ENCODE data around the gene RCN2.
"Not testable (repeated sequence)": the region's sequence is repeated elsewhere in the genome, so short reads cannot be mapped to it uniquely, and the experiment has no call there.

The RCN2 gene

DNA sequence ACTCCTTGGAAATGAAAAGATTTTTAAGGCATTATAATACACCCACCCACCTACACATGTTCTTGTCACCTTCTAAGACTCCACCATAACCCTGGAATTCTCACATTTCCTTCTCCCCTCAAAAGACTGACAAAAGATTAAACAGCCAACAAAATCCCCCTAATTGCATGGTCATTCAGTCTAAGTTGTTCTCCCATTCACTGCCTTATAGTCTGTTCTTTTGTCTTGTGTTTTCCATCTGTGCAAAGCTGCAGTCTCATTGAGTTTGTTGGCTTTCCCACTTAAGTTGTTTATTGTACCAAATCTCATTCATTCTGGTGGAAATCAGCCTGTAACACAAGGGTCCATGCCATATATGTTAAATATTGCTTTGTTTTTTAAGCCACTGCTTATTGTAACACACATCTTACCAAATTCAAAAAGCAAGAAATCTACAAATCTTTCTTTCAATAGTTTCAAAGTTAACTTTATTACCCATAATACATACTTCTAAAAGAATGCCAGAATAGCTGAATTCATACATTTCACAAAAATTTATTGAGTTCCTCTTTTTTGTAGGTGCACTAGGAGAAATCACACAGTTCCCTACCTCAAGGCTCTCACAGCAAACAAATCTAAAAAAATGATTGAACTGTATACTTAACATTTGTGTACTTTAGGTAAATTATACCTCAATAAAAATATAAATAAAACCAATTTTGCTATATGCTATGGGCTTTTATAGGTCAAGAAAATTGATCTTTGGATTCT is 2.4 kb upstream of the RCN2 start:
- no peak overlapping the region for H3K4me3 ChIP-seq (ENCODE audit: low read depth, low read length)
- no peak for DNase-seq (ENCODE audit: low read depth)

DNA sequence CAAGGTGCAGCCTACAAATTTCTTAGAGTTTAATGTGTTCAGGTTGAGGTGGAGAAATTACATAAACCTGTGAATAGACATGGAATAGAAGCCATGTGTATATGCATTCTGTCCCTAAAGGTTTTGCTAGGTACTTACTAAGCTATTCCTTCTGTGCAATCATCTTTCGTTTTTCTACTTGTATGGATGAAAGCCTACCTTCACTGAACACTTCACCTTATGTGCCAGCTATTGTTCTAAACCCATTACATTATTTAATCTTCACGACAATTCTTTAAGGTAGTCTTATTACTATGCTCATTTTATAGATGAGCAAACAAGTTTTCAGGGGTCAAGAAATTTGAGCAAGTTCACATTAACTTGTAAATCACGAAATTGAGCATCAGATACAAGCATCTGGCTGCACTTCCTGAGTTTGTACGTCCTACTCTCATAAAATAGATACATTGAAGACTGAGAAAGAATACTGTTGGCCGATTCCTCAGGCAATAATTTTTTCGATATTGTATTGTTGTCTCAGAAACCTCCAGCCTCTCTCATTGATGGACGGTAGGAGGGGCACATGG is 635 bp upstream of the RCN2 start:
- peak overlapping the region; percentile 86 for H3K4me3 ChIP-seq (ENCODE audit: low read depth, low read length)
- DNase-seq (ENCODE audit: low read depth), result no peak

DNA sequence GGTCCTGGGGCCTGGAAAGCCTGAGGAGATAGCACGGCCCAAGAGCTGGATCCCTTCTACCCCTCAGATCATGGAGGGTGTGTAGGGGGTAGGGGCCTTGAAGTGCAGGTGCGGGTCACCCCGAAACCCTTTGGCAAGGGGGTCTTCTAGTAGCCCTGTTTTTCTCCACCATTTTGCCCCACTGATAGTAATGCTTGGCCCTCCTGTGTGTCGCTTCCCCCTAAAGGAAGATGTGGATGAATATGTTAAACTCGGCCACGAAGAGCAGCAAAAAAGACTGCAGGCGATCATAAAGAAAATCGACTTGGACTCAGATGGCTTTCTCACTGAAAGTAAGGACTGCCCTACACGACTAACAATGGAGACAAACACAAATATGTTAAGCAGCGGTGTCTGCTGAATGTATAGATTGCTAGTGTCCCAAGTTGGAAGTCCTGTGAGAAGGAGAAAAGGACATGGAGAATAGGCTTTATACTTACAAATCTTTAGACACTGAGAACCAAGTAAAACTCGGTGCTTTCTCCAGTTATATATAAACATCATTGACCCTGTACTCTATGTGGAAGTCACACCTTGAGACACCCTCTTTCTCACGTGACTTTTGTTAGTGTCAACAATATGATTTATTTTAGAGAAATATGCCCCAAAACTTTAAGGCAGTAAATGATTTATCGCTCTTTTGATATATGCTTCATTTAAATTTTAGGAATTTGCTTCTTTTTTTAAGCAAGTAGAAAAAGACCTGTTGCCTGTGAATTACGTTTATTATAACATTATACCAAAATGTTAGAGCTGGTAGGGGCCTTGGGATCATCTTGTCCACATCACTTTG is 802 bp downstream of the RCN2 start:
- DNase-seq (ENCODE audit: low read depth), result no peak
- H3K4me3 ChIP-seq (ENCODE audit: low read depth, low read length), result peak overlapping the region; percentile 86

DNA sequence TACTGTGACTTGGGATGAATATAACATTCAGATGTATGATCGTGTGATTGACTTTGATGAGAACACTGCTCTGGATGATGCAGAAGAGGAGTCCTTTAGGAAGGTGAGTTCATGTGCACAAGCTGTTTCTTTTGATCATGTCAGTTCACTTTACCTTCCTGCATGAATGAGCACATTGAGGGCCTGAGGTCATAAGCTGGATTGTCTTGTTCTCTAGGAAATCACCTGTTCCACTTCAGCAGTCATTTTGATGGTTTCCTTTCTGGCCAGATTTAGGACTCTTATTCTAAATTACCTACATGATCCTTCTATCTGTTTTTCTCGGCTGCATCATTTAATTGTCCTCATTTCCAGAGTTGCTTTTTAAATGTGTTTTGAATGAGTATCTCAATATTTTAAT is 4.1 kb downstream of the RCN2 start:
- no peak overlapping the region for H3K4me3 ChIP-seq (ENCODE audit: low read depth, low read length)
- no peak for DNase-seq (ENCODE audit: low read depth)

DNA sequence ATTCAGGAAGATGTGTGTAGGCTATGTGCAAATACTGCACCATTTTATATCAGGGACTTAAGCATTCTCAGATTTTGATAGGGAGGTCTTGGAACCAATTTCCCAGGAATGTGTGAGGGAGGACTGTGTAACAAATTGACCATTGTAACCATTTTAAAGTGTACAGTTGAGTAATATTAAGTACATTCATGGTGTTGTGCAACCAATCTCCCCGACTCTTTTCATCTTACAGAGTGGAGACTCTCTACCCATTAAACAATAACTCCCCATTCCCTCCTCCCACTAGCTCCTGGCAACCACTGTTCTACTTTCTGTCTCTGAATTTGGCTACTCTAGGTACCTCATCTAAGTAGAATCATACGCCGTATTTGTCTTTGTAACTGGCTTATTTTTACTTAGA is 5.1 kb downstream of the RCN2 start:
- H3K4me3 ChIP-seq (ENCODE audit: low read depth, low read length), result no peak overlapping the region
- DNase-seq (ENCODE audit: low read depth), result no peak

DNA sequence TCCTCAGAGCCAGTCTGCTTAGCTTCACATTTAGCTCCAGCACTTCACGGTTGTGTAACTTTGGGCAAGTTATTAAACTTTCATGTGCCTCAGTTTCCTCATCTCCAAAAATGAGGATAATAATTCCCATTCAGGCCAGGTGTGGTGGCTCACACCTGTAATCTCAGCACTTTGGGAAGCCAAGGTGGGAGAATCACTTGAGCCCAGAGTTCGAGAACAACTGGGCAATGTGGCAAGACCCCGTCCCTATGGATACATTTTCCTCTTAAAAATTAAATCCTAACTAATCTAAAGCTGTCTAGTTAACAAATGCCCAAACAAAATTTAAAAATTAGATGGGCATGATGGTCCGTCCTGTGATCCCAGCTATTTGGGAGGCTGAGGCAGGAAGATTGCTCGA is 7.2 kb downstream of the RCN2 start:
- H3K4me3 ChIP-seq (ENCODE audit: low read depth, low read length), result no peak overlapping the region
- no peak for DNase-seq (ENCODE audit: low read depth)

DNA sequence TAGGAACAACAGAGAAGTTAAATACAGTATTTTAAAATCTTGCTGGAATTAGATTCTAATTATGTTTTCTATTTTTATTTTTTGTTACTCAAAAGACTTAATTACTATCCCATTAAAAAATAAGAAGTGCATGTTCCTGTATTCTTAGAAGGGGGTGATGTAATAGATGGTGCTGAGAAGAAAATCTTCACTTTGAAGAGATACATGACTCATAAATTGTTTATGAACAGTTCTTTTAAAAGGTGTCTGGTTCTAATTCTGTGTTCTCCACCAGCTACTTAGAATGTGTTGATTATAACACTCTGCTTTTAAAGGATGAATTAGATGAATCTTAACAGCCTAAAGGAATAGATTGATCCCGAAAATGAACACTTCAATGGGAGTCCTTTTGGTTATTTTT is 8.2 kb downstream of the RCN2 start:
- DNase-seq (ENCODE audit: low read depth), result no peak
- no peak overlapping the region for H3K4me3 ChIP-seq (ENCODE audit: low read depth, low read length)

DNA sequence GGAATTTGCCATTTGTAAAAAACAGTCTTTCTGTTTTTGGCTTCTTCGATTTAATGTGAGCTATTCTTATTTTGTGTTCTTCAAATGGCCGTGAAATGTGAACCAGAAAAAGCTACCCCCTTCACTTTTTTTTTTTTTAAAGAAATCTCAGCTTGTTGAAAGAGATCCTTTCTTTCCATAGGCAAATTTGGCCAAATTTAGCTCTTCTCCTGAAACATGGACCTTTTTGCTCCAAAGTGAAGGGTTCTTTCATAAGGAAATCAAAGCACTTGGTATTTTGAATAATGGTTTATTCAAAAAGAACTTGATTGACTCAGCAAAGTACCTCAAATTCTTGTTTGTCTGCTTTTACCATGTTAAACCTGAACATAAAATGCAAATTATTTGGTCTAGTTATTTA is 10.1 kb downstream of the RCN2 start:
- DNase-seq (ENCODE audit: low read depth), result no peak
- no peak overlapping the region for H3K4me3 ChIP-seq (ENCODE audit: low read depth, low read length)

DNA sequence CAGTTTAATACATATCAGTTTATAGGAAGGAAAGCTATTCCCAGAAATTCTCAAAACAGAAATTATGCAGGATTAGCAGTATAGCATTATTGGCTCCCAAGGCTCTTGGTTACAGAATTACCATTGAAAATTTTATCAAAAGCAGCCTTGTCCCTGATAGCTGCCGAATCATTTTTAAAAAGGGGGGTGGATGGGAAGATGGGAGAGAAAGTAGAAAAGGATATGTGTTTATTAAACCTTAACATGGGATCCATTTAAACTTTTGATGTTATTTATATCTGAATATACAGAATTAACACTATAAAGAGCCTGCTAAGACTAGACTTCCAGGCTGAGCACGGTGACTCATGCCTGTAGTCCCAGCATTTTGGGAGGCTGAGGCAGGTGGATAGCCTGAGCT is 10.8 kb downstream of the RCN2 start:
- no peak overlapping the region for H3K4me3 ChIP-seq (ENCODE audit: low read depth, low read length)
- no peak for DNase-seq (ENCODE audit: low read depth)

DNA sequence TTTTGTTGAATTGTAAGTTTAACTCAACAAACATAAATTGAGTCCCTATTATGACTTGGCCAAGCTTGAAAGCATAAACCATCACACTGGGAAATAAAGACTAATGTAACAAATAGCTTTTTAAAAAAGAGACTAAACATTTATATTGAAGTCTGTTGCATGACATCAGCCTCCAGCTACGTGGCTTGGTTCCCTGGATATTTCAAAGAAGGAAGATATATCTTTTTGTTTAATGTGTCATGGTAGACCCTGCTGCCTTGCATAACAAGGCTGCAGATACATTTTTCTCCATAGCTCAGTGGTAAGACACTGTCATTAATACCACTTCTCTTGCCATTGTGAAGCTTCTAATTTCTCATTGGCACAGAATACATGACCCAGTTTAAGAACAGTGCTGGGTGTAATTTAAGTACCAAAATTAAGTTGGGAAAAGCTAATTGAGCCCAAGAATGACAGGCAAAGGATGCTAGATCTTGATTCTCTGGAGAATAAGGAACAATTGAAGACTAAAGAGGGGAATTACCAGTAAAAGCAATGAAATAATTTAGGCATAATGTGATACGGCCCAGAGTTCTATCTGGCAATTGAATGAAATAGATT is 14.0 kb downstream of the RCN2 start:
- H3K4me3 ChIP-seq (ENCODE audit: low read depth, low read length), result no peak overlapping the region
- no peak for DNase-seq (ENCODE audit: low read depth)

DNA sequence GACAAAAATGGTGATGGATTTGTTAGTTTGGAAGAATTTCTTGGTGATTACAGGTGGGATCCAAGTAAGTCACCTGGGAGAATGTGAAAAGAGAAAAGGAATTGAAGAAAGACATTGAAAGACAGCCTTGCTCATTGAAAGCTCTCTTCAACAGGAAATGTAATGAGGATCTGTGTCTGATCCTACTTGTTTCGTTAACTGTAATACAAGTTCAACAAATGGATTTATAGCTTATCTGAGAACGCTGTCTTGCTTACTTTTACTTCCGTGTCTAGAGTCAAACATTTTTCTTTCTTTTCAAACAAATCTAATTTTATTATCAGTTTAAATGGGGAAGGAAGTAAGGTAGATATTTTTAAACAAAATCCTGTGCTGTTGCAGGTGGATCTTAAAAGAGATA is 15.9 kb downstream of the RCN2 start:
- no peak for DNase-seq (ENCODE audit: low read depth)
- H3K4me3 ChIP-seq (ENCODE audit: low read depth, low read length), result no peak overlapping the region

DNA sequence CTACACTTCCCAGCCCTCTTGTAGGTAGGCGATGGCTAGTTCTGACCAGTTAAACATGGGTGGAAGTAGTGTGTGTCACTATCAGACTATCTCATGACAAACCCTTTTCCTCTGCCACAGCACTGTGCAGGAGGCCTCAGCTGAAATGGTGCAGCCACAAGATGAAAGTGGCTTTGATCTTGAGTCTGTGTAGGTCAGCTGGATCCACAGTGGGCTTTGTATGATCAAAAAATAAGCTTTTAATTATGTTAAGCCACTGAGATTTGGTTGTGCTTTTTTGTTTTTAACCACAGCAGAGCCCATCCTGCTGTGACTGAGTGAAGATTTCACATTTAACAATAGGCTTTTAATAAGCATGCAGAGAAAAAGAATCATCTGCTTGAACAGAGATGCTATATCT is 19.7 kb downstream of the RCN2 start:
- H3K4me3 ChIP-seq (ENCODE audit: low read depth, low read length), result no peak overlapping the region
- no peak for DNase-seq (ENCODE audit: low read depth)

DNA sequence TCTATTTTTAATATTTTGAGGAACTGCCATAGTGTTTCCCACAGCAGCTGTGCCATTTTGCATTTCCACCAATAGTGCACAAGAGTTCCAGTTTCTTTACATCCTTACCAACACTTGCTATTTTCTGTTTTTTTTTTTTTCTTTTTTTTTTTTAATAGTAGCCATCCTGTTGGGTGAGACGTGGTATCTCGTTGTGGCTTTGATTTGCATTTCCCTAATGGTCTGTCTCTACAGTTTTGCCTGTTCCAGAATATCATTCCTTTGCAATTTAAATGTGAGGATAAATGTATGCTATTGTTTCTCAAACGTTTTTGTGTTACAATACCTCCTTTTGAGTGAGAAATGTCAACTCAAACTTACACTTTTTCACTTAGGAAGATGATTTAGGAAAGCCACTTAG is 22.4 kb downstream of the RCN2 start:
- no peak overlapping the region for H3K4me3 ChIP-seq (ENCODE audit: low read depth, low read length)
- no peak for DNase-seq (ENCODE audit: low read depth)

DNA sequence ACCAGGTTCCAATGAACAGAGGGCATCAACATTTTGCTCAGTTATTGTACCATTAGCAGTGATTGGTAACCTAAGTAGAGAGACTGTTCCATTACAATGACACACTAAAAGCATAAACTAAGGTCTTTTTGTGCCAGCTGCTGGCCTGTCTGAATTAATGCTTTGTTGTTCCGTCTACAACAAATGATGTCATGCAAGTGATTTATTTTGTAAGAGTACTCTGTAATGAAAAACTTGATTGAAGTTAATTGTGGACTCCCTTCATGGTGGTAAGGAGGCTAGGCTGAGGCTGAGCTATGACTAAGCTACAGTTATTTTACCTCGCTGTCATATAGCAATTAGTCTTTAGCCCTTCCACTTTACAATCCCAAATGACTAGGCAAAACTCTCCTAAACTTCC is 23.2 kb downstream of the RCN2 start:
- DNase-seq (ENCODE audit: low read depth), result no peak
- no peak overlapping the region for H3K4me3 ChIP-seq (ENCODE audit: low read depth, low read length)

DNA sequence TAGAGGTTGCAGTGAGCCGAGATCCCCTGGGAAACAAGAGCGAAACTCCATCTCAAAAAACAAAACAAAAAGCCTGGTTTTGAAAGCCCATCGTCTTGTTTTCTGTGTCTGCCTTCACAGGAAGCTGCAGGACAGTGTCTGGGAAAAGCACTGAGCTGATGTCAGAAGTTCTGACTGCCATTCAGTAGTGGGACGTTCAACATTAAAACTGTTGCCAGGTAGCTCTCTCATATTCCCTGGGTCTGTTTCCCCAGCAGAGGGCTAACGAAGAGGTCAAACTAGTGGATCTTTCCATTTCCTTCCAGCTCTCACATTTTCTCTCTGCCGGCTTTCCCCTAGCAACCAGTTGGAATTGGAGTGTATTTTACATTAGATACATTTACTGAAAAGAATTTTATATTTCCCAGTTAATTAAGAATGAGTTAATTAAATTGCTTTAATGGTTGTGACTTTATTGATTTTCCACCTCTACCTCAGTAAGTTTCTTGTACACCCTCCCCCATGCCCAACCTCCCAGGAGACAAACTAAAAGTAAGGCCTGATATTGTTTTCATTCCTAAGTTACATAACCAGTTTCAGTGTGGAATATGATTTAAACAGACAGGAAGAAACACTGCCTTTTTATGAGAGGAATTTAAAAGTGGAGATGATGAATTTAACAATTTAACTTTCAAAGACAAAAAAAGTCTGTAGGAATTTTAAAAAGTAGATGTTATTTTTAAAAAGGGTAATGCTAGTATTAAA is 29.9 kb downstream of the RCN2 start:
- no peak for DNase-seq (ENCODE audit: low read depth)
- no peak overlapping the region for H3K4me3 ChIP-seq (ENCODE audit: low read depth, low read length)

DNA sequence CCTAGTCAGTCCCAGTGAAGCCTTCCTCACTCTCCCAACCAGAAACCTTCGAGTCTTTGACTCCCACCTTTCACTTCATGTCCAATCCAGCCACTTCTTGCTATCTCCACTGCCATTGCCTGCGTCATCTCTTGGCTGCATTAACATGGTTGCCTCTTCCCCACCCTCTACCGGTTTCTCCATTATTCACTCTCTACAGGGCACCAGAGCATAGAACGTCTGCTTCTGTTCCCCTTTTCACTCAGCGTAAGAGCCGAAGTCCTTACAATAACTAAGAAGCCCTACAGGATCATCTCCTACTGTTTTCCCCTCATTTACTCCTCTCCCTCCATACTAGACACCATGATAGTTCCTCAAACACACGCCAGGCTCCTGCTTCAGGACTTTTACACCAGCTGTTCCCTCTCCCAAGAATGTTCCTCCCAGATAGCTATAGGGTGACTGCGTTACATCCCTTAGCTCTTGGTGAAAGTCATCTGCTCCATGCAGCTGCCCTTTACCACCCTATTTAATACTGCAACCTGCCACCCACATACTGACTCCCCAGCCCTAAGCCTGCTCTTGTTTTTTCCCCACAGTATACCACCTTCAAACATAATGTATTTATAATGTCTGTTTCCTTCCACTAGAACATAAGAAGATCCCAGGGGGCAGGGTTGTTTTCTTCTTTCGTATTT is 30.9 kb downstream of the RCN2 start:
- no peak overlapping the region for H3K4me3 ChIP-seq (ENCODE audit: low read depth, low read length)
- DNase-seq (ENCODE audit: low read depth), result no peak

DNA sequence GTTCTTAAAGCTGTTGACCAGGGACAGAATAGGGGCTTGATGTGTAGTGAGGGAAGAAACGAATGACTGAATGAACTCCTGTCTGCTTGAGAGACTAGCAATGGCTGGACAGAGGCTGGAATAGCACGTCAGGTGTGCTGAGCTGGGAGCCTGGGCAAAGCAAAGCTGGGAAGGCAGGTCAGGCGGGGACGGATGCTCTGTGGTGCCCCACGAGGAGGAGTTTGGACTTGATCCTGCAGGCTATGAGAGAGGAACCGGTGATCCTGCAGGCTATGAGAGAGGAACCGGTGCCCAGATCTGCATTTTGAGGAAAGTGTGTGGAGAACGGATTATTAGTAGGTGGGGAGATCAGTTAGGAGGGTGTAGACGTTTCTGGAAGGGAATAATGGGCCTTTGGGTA is 32.0 kb downstream of the RCN2 start:
- DNase-seq (ENCODE audit: low read depth), result no peak
- no peak overlapping the region for H3K4me3 ChIP-seq (ENCODE audit: low read depth, low read length)

DNA sequence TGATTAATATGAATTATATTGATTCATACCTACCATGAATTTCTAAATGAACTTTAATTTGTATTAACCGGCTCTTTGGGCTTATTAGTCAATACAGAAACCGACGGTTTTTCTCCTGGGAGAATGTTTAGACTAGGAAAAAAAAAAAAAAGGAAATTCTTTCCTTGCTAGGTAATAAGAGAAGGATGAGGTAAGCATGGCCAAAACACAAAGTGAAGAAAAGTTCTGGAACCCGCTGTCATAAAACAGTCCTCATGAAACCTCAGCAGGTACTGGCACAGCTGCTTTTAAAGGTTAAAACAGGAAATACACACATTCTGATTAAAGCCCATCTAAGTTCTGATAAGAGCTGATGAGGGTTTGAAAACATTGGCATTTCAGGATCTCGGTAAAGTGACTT is 32.6 kb downstream of the RCN2 start:
- no peak for DNase-seq (ENCODE audit: low read depth)
- no peak overlapping the region for H3K4me3 ChIP-seq (ENCODE audit: low read depth, low read length)

DNA sequence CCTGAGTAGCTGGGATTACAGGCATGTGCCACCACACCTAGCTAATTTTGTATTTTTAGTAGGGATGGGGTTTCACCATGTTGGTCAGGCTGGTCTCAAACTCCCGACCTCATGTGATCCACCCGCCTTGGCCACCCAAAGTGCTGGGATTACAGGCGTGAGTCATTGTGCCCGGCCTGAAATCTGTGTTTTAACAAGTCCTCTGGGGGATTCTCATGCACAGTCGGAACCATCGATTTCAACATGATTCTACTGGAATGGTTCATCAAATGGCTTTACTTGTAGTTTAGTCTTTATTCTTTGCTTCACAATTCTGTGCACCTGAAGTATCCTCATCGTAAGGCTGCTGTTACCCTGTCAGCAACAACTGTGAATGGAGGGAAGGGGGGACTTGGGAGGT is 34.5 kb downstream of the RCN2 start:
- not testable (repeated sequence) for H3K4me3 ChIP-seq (ENCODE audit: low read depth, low read length)
- DNase-seq (ENCODE audit: low read depth), result peak; percentile 49

Data from skeletal muscle cell (primary cell).